H9 (cell line): ENCODE data around the gene HK3. TPM values are rescaled to one million over a fixed set of nuclear protein-coding genes. Genes with fewer than 3 reads are reported as not detected.

ENCODE experiments used
- DNase-seq: peaks from one replicate; pipeline ENCODE4 v3.0.0-alpha.2; 2017
- H2AFZ ChIP-seq: one replicate; pipeline ENCODE4 v1.6.1; 2013; ENCODE audit warnings: mild to moderate bottlenecking, low read length, control low read depth, moderate library complexity
- H2AK5ac ChIP-seq: 2 replicates; pipeline ENCODE4 v1.6.1; 2013; ENCODE audit warnings: low read length, control low read depth, mixed read lengths; ENCODE audit not compliant: insufficient read length
- H2BK120ac ChIP-seq: one replicate; pipeline ENCODE4 v1.6.1; 2013; ENCODE audit warnings: low read depth, mild to moderate bottlenecking, low read length, control low read depth, inconsistent platforms; ENCODE audit not compliant: poor library complexity, severe bottlenecking
- H2BK12ac ChIP-seq: 2 replicates; pipeline ENCODE4 v1.6.1; 2013; ENCODE audit warnings: low read length, control low read depth, mixed read lengths, low read depth; ENCODE audit not compliant: insufficient read length
- H2BK15ac ChIP-seq: 2 replicates; pipeline ENCODE4 v1.6.1; 2013; ENCODE audit warnings: low read depth, low read length, control low read depth
- H2BK20ac ChIP-seq: one replicate; pipeline ENCODE4 v1.6.1; 2013; ENCODE audit warnings: low read depth, mild to moderate bottlenecking, low read length, control low read depth, inconsistent platforms; ENCODE audit not compliant: poor library complexity, severe bottlenecking
- H2BK5ac ChIP-seq: 2 replicates; pipeline ENCODE4 v1.6.1; 2013; ENCODE audit warnings: low read length, control low read depth, mixed read lengths; ENCODE audit not compliant: insufficient read length
- H3K14ac ChIP-seq: 2 replicates; pipeline ENCODE4 v1.6.1; 2013; ENCODE audit warnings: low read length, control low read depth; ENCODE audit not compliant: insufficient read depth
- H3K18ac ChIP-seq: 2 replicates; pipeline ENCODE4 v1.6.1; 2013; ENCODE audit warnings: low read depth, mild to moderate bottlenecking, mixed read lengths, low read length, control low read depth; ENCODE audit not compliant: insufficient read length
- H3K23ac ChIP-seq: 2 replicates; pipeline ENCODE4 v1.6.1; 2013; ENCODE audit warnings: low read length, control low read depth, mixed read lengths, low read depth; ENCODE audit not compliant: insufficient read length
- H3K23me2 ChIP-seq: 2 replicates; pipeline ENCODE4 v1.6.1; 2013; ENCODE audit warnings: low read depth, mild to moderate bottlenecking, mixed read lengths, low read length, control low read depth; ENCODE audit not compliant: insufficient read length, poor library complexity, severe bottlenecking
- H3K27ac ChIP-seq: 2 replicates; pipeline ENCODE4 v1.5.1; 2013; ENCODE audit warnings: low read length, control low read depth, mixed read lengths, low read depth; ENCODE audit not compliant: insufficient read length
- H3K27me3 ChIP-seq: 2 replicates; pipeline ENCODE4 v1.6.1; 2013; ENCODE audit warnings: low read length, control low read depth, inconsistent platforms; ENCODE audit not compliant: insufficient read depth
- H3K4ac ChIP-seq: 2 replicates; pipeline ENCODE4 v1.6.1; 2013; ENCODE audit warnings: low read depth, mild to moderate bottlenecking, control low read depth, inconsistent platforms, low read length, moderate library complexity
- H3K4me1 ChIP-seq: 2 replicates; pipeline ENCODE4 v1.6.1; 2013; ENCODE audit warnings: low read length, control low read depth, inconsistent platforms; ENCODE audit not compliant: insufficient read depth
- H3K4me2 ChIP-seq: 2 replicates; pipeline ENCODE4 v1.6.1; 2013; ENCODE audit warnings: low read length, control low read depth, mixed read lengths; ENCODE audit not compliant: insufficient read length, insufficient read depth
- H3K56ac ChIP-seq: 2 replicates; pipeline ENCODE4 v1.6.1; 2013; ENCODE audit warnings: low read depth, mild to moderate bottlenecking, mixed read lengths, low read length, control low read depth; ENCODE audit not compliant: insufficient read length
- H3K79me1 ChIP-seq: 2 replicates; pipeline ENCODE4 v1.6.1; 2013; ENCODE audit warnings: low read depth, mild to moderate bottlenecking, moderate library complexity, low read length, control low read depth, inconsistent platforms; ENCODE audit not compliant: insufficient read depth, poor library complexity, severe bottlenecking
- H3K79me2 ChIP-seq: 2 replicates; pipeline ENCODE4 v1.6.1; 2013; ENCODE audit warnings: low read length, control low read depth, inconsistent platforms; ENCODE audit not compliant: insufficient read depth
- H3K9ac ChIP-seq: 2 replicates; pipeline ENCODE4 v1.6.1; 2013; ENCODE audit warnings: low read length, control low read depth, mixed read lengths; ENCODE audit not compliant: insufficient read length; ENCODE audit errors: extremely low read depth
- H3K9me3 ChIP-seq: one replicate; pipeline ENCODE4 v1.6.1; 2013; ENCODE audit warnings: low read depth, low read length, inconsistent platforms; ENCODE audit not compliant: control insufficient read depth
- H3T11ph ChIP-seq: one replicate; pipeline ENCODE4 v1.6.1; 2013; ENCODE audit warnings: mild to moderate bottlenecking, low read length, control low read depth, inconsistent platforms
- H4K20me1 ChIP-seq: one replicate; pipeline ENCODE4 v1.6.1; 2013; ENCODE audit not compliant: control insufficient read depth, insufficient read length, insufficient read depth
- H4K5ac ChIP-seq: 2 replicates; pipeline ENCODE4 v1.6.1; 2013; ENCODE audit warnings: low read depth, mild to moderate bottlenecking, mixed read lengths, low read length, control low read depth; ENCODE audit not compliant: insufficient read length
- H4K8ac ChIP-seq: replicated peaks from 2 replicates; pipeline ENCODE4 v1.6.1; 2013; ENCODE audit warnings: low read length, control low read depth, mixed read lengths, low read depth; ENCODE audit not compliant: insufficient read length
- H4K91ac ChIP-seq: 2 replicates; pipeline ENCODE4 v1.6.1; 2013; ENCODE audit warnings: low read depth, mild to moderate bottlenecking, moderate library complexity, mixed read lengths, low read length, control low read depth; ENCODE audit not compliant: insufficient read length
- H3K27ac Mint-ChIP-seq, 3 experiments: 2 replicates in 2 of 3; 3 replicates in 1 of 3; pipeline ENCODE4 v1.8.0; 2020 to 2021; ENCODE audit warnings: mixed read lengths in 3 of 3, mild to moderate bottlenecking in 1 of 3, moderate library complexity in 1 of 3
- H3K27me3 Mint-ChIP-seq: 2 replicates; pipeline ENCODE4 v1.8.0; 2021; ENCODE audit warnings: low read depth, mild to moderate bottlenecking, moderate library complexity, mixed read lengths
- H3K36me3 Mint-ChIP-seq, 3 experiments: 2 replicates in 2 of 3; 3 replicates in 1 of 3; pipeline ENCODE4 v1.8.0; 2020 to 2021; ENCODE audit warnings: low read depth in 3 of 3, mixed read lengths in 3 of 3; ENCODE audit not compliant: insufficient read depth in 1 of 3
- H3K4me1 Mint-ChIP-seq, 2 experiments: 2 replicates each; pipeline ENCODE4 v1.8.0; 2020; ENCODE audit warnings: mixed read lengths in 2 of 2
- H3K4me3 Mint-ChIP-seq, 2 experiments: 2 replicates in 1 of 2; 3 replicates in 1 of 2; pipeline ENCODE4 v1.8.0; 2020 to 2021; ENCODE audit warnings: mild to moderate bottlenecking in 2 of 2, mixed read lengths in 2 of 2, moderate library complexity in 1 of 2
- H3K9me3 Mint-ChIP-seq, 2 experiments: 2 replicates in 1 of 2; 3 replicates in 1 of 2; pipeline ENCODE4 v1.8.0; 2020; ENCODE audit warnings: mild to moderate bottlenecking in 2 of 2, mixed read lengths in 2 of 2, moderate library complexity in 1 of 2
- CTCF ChIP-seq: fragments of 200-600 bp; sonication (generic); conservative IDR thresholded peaks from 3 replicates; pipeline ENCODE4 v1.8.0; 2021; ENCODE audit warnings: antibody characterized with exemption, mild to moderate bottlenecking
- WGBS: extraction: QIAGEN DNeasy Blood & Tissue Kit; methylation state at CpG from one replicate; pipeline ENCODE4 v1.1.7; 2013; ENCODE audit warnings: missing lambda C conversion rate, low lambda C conversion rate, mixed read lengths; ENCODE audit not compliant: insufficient read length; ENCODE audit errors: extremely low coverage; 5-methylcytosine and 5-hydroxymethylcytosine counted together
- total RNA-seq: library from RNA; stranded (reverse); gene quantifications from 2 replicates; pipeline ENCODE4 v1.2.1, GENCODE V29; 2021

Gene HK3
- total RNA-seq, 1 experiment from 2014 or later = not detected

- Mint-ChIP-seq H3K4me3 (no peak overlapping the region), H3K4me1 (peaks cover 2 to 14% of the 10 kb centered on the region in 2 experiments; a peak in 2 of 4 replicates), H3K9me3 (no peaks in the 10 kb centered on the region), H3K27me3 (peaks cover 5% of the 10 kb centered on the region), H3K27ac (peak overlapping the region in 1 of 3 experiments; percentile 5; a peak in 3 of 7 replicates), H3K36me3 (no peaks in the 10 kb centered on the region; a peak in 1 of 7 replicates)
- Histone ChIP-seq H4K5ac (no peak overlapping the region), H3K4me1 (no peaks in the 10 kb centered on the region), H2BK20ac (no peak overlapping the region), H3K4ac (no peak overlapping the region), H4K91ac (no peak overlapping the region), H4K8ac (no peak overlapping the region), H3K9me3 (no peaks in the 10 kb centered on the region), H3K14ac (no peak overlapping the region), H3K9ac (no peak overlapping the region), H3K56ac (no peak overlapping the region), H2AK5ac (no peak overlapping the region), H2BK5ac (no peak overlapping the region), H3K23me2 (no peaks in the 10 kb centered on the region), H3T11ph (no peak overlapping the region), H2BK15ac (no peak overlapping the region), H3K79me1 (no peaks in the 10 kb centered on the region), H3K18ac (no peak overlapping the region), H3K79me2 (no peaks in the 10 kb centered on the region), H3K27me3 (no peaks in the 10 kb centered on the region), H3K23ac (no peak overlapping the region), H3K27ac (no peak overlapping the region), H3K4me2 (no peak overlapping the region), H2BK120ac (no peak overlapping the region), H4K20me1 (no peaks in the 10 kb centered on the region), H2AFZ (no peak overlapping the region), H2BK12ac (no peak overlapping the region)
- no peak for TF ChIP-seq CTCF
- DNase-seq = no peak
- no CpG with 5 or more reads among the region's 27 CpGs for WGBS
Measured at GRCh38 chr5:176875783-176876505, 23.2 kb downstream of the HK3 start.
